Measurements from ENCODE around the gene ASL. TPM values are rescaled to one million over a fixed set of nuclear protein-coding genes. Genes with fewer than 3 reads are reported as not detected.
"Not testable (repeated sequence)": the region's sequence is repeated elsewhere in the genome, so short reads cannot be mapped to it uniquely, and the experiment has no call there.

Gene ASL
- total RNA-seq, 1 donor from 2014 or later = 27.7 TPM

GRCh38 chr7:66100408-66101050, 24.9 kb downstream of the ASL start:
- no peak for FAIRE-seq
- peak overlapping the region; percentile 94 for H2AFZ ChIP-seq (ENCODE audit: low read depth, low read length)
- Mint-ChIP-seq H3K27ac (ENCODE audit: unreplicated experiment) (peak overlapping the region; percentile 34), H3K27me3 (ENCODE audit: low read depth, unreplicated experiment) (no peaks in the 10 kb centered on the region), H3K4me1 (ENCODE audit: low read depth, unreplicated experiment) (peaks cover 8% of the 10 kb centered on the region), H3K4me3 (ENCODE audit: unreplicated experiment) (no peak overlapping the region), H3K36me3 (ENCODE audit: low read depth, unreplicated experiment) (peaks cover 3% of the 10 kb centered on the region), H3K9me3 (ENCODE audit: unreplicated experiment) (no peaks in the 10 kb centered on the region)
- H3K9ac ChIP-seq (ENCODE audit: low read length) = peak overlapping the region; percentile 78
- no peaks in the 10 kb centered on the region for H3K79me2 ChIP-seq (ENCODE audit: insufficient read depth, low read length)
- peaks cover 13% of the 10 kb centered on the region for H3K4me1 ChIP-seq (ENCODE audit: insufficient read depth, low read length)
- no peaks in the 10 kb centered on the region for H3K9me3 ChIP-seq (ENCODE audit: insufficient read depth, low read depth, low read length)
- H3K27me3 ChIP-seq (ENCODE audit: insufficient read depth, low read length) = no peaks in the 10 kb centered on the region
- DNase-seq (ENCODE audit: low read depth) = no peak
- TF ChIP-seq EZH2 (IDR thresholded peaks at IDR 0.05; ENCODE audit: insufficient read depth, low read length) (no peak), CTCF (IDR thresholded peaks at IDR 0.05; ENCODE audit: insufficient read depth, low read depth, low read length) (no peak)
- peak overlapping the region; percentile 60 for H3K4me3 ChIP-seq (ENCODE audit: insufficient read depth, low read depth, low read length)
- H4K20me1 ChIP-seq (ENCODE audit: insufficient read depth, low read length) = no peaks in the 10 kb centered on the region
- H3K4me2 ChIP-seq (ENCODE audit: low read length) = peak overlapping the region; percentile 99
- no peaks in the 10 kb centered on the region for H3K36me3 ChIP-seq (ENCODE audit: insufficient read depth, low read length)
- H3K27ac ChIP-seq (ENCODE audit: low read depth, low read length) = peak overlapping the region; percentile 26

DNA sequence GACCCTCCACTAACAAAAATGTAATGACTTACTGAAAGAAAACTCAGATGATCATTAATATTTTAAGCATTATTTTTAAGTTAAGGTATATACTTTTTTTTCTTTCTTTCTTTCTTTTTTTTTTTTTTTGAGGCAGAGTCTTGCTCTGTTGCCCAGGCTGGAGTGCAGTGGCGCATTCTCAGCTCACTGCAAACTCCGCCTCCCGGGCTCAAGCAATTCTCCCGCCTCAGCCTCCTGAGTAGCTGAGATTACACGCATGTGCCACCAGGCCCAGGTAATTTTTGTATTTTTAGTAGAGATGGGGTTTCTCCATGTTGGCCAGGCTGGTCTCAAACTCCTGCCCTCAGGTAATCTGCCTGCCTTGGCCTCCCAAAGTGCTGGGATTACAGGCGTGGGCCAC, 26.5 kb downstream of the ASL start:
- not testable (repeated sequence) for H3K36me3 ChIP-seq (ENCODE audit: insufficient read depth, low read length); H3K79me2 ChIP-seq (ENCODE audit: insufficient read depth, low read length); H3K9me3 Mint-ChIP-seq (ENCODE audit: unreplicated experiment); H4K20me1 ChIP-seq (ENCODE audit: insufficient read depth, low read length); H3K27ac Mint-ChIP-seq (ENCODE audit: unreplicated experiment); DNase-seq (ENCODE audit: low read depth); FAIRE-seq; H3K27me3 Mint-ChIP-seq (ENCODE audit: low read depth, unreplicated experiment); H3K9ac ChIP-seq (ENCODE audit: low read length); H3K9me3 ChIP-seq (ENCODE audit: insufficient read depth, low read depth, low read length); H3K4me2 ChIP-seq (ENCODE audit: low read length); H3K27me3 ChIP-seq (ENCODE audit: insufficient read depth, low read length); H2AFZ ChIP-seq (ENCODE audit: low read depth, low read length); H3K36me3 Mint-ChIP-seq (ENCODE audit: low read depth, unreplicated experiment); H3K4me3 ChIP-seq (ENCODE audit: insufficient read depth, low read depth, low read length); H3K4me3 Mint-ChIP-seq (ENCODE audit: unreplicated experiment); H3K27ac ChIP-seq (ENCODE audit: low read depth, low read length)
- H3K4me1 ChIP-seq (ENCODE audit: insufficient read depth, low read length) = peaks cover 13% of the 10 kb centered on the region
- H3K4me1 Mint-ChIP-seq (ENCODE audit: low read depth, unreplicated experiment) = peaks cover 12% of the 10 kb centered on the region

DNA sequence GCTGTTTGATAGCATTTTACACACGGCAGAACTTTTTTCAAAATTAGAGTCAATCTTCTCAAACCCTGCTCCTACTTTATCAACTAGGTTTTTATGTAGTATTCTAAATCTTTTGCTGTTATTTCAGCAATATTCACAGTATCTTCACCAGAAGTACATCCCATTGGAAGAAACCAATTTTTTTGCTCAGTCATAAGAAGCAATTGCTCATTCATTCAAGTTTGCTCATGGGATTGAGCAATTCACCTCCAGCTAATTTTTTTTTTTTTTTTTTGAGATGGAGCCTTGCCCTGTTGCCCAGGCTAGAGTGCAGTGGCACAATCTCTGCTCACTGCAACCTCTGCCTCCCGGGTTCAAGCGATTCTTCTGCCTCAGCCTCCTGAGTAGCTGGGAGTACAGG, 28.4 kb downstream of the ASL start:
- not testable (repeated sequence) for H3K9me3 Mint-ChIP-seq (ENCODE audit: unreplicated experiment); H3K4me3 Mint-ChIP-seq (ENCODE audit: unreplicated experiment)

More for the DNA sequence above, 28.4 kb downstream of the ASL start:
- H3K4me1 ChIP-seq (ENCODE audit: insufficient read depth, low read length) = peaks cover 13% of the 10 kb centered on the region
- not testable (repeated sequence) for H3K27me3 Mint-ChIP-seq (ENCODE audit: low read depth, unreplicated experiment); H3K27ac Mint-ChIP-seq (ENCODE audit: unreplicated experiment); FAIRE-seq; H3K9ac ChIP-seq (ENCODE audit: low read length); DNase-seq (ENCODE audit: low read depth); H3K79me2 ChIP-seq (ENCODE audit: insufficient read depth, low read length); H3K4me2 ChIP-seq (ENCODE audit: low read length); H3K36me3 ChIP-seq (ENCODE audit: insufficient read depth, low read length); H3K4me3 ChIP-seq (ENCODE audit: insufficient read depth, low read depth, low read length); H3K27me3 ChIP-seq (ENCODE audit: insufficient read depth, low read length); H3K27ac ChIP-seq (ENCODE audit: low read depth, low read length); H3K9me3 ChIP-seq (ENCODE audit: insufficient read depth, low read depth, low read length); H3K36me3 Mint-ChIP-seq (ENCODE audit: low read depth, unreplicated experiment); H2AFZ ChIP-seq (ENCODE audit: low read depth, low read length); H4K20me1 ChIP-seq (ENCODE audit: insufficient read depth, low read length)
- peaks cover 12% of the 10 kb centered on the region for H3K4me1 Mint-ChIP-seq (ENCODE audit: low read depth, unreplicated experiment)

Data from astrocyte (in vitro differentiated cells and primary cell).